Mucosa of descending colon (tissue), 3 donors: Measurements from ENCODE around the gene CYP2B6. TPM values are rescaled to one million over a fixed set of nuclear protein-coding genes. Genes with fewer than 3 reads are reported as not detected.

Experiments used
- ATAC-seq: fragments of 200-7000 bp; cut with Tn5 transposase; one replicate; pipeline ENCODE4 v1.9.1; 2020; ENCODE audit warnings: mild to moderate bottlenecking, moderate library complexity
- DNase-seq, 3 donors: peaks; one replicate each; pipeline ENCODE4 v3.0.0-alpha.2; 2020
- H3K36me3 ChIP-seq: fragments of 200-600 bp; one replicate; pipeline ENCODE4 v1.8.0; 2021; ENCODE audit warnings: low read depth, mild to moderate bottlenecking
- H3K4me1 ChIP-seq: fragments of 200-600 bp; one replicate; pipeline ENCODE4 v1.8.0; 2021; ENCODE audit warnings: low read depth, mild to moderate bottlenecking
- H3K4me3 ChIP-seq: fragments of 200-600 bp; one replicate; pipeline ENCODE4 v1.8.0; 2021; ENCODE audit warnings: mild to moderate bottlenecking
- H3K9me3 ChIP-seq: fragments of 200-600 bp; one replicate; pipeline ENCODE4 v1.8.0; 2021; ENCODE audit warnings: mild to moderate bottlenecking
- CTCF ChIP-seq: fragments of 200-600 bp; IDR thresholded peaks from one replicate; pipeline ENCODE4 v1.8.0; 2022; ENCODE audit warnings: antibody characterized with exemption, mild to moderate bottlenecking
- intact Hi-C, 2 donors: fragments of 100-400 bp; cut with DNase I in 1 of 2; cut with micrococcal nuclease in 1 of 2; formaldehyde crosslinking; loops; one replicate each; pipeline versions ENCODE4 v1.11.0 to v1.11.1; 2022; cut with DNase I, micrococcal nuclease
- total RNA-seq, 3 donors: library from RNA; stranded (reverse); fragmentation: NEBNext Ultra II Directional in 2 of 3; extraction: Animal tissue kit (Norgen Biotek cat#: 25700) in 2 of 3; gene quantifications; one replicate each; pipeline versions ENCODE4 v1.2.1 to v1.2.4, GENCODE V29; 2021 to 2023
- donor health status: DM: no; HTN: no; CAD: no; lungs with moderate emphysema.
- donor health status: DM: no; HTN: no; CAD: no.
- donor health status: DM: no; HTN: yes; CAD: no.

CYP2B6 gene
- total RNA-seq, 3 donors from 2014 or later, result 3.7 to 11.4 (median 6.0) TPM

- Histone ChIP-seq H3K36me3 (no peaks in the 10 kb centered on the region), H3K4me1 (no peaks in the 10 kb centered on the region), H3K9me3 (no peaks in the 10 kb centered on the region), H3K4me3 (no peak overlapping the region)
- TF ChIP-seq CTCF, result no peak
- ATAC-seq, result no peak
- DNase-seq, result no peak
- intact Hi-C loops, result loop anchor here in 1 of 2 donors (5.0 kb wide), 1 partner anchor 143 kb away; no protein-coding TSS in a partner anchor
These were observed 28.3 kb downstream of the CYP2B6 start for GRCh38 chr19:41019346-41019745.

- Histone ChIP-seq H3K9me3 (no peaks in the 10 kb centered on the region), H3K4me1 (no peaks in the 10 kb centered on the region), H3K36me3 (no peaks in the 10 kb centered on the region), H3K4me3 (no peak overlapping the region)
- ATAC-seq, result no peak
- intact Hi-C loops, result no loop called here
- DNase-seq, result no peak
- TF ChIP-seq CTCF, result no peak
These were observed 32.1 kb downstream of the CYP2B6 start for GRCh38 chr19:41023193-41023592.

GRCh38 chr19:41025411-41025810 lies 34.3 kb downstream of the CYP2B6 start:
- Histone ChIP-seq H3K4me3 (no peak overlapping the region), H3K9me3 (no peaks in the 10 kb centered on the region), H3K36me3 (no peaks in the 10 kb centered on the region), H3K4me1 (no peaks in the 10 kb centered on the region)
- intact Hi-C loops, result no loop called here
- no peak for TF ChIP-seq CTCF
- DNase-seq, result no peak
- ATAC-seq, result no peak

- Histone ChIP-seq H3K4me3 (no peak overlapping the region), H3K9me3 (no peaks in the 10 kb centered on the region), H3K4me1 (no peaks in the 10 kb centered on the region), H3K36me3 (no peaks in the 10 kb centered on the region)
- intact Hi-C loops, result no loop called here
- DNase-seq (no peak), ATAC-seq (no peak)
- TF ChIP-seq CTCF, result no peak
These were observed 34.8 kb downstream of the CYP2B6 start for GRCh38 chr19:41025871-41026270.

- DNase-seq, result no peak
- TF ChIP-seq CTCF, result no peak
- Histone ChIP-seq H3K4me1 (no peaks in the 10 kb centered on the region), H3K36me3 (no peaks in the 10 kb centered on the region), H3K9me3 (no peaks in the 10 kb centered on the region), H3K4me3 (no peak overlapping the region)
- ATAC-seq, result no peak
- intact Hi-C loops, result no loop called here
These were observed 36.3 kb downstream of the CYP2B6 start for GRCh38 chr19:41027273-41027967.
